GM23248 (cell line): ENCODE results near the gene SYNPO.

ENCODE experiments used
- EZH2 ChIP-seq: fragments of 200-600 bp; sonication (generic); IDR thresholded peaks from 2 replicates; pipeline ENCODE4 v1.6.1; 2018; ENCODE audit warnings: antibody characterized with exemption, mild to moderate bottlenecking; ENCODE audit not compliant: insufficient read depth, poor library complexity, severe bottlenecking
- EZH2phosphoT487 ChIP-seq: fragments of 200-600 bp; sonication (generic); IDR thresholded peaks from 2 replicates; pipeline ENCODE4 v1.6.1; 2018; ENCODE audit warnings: antibody characterized with exemption, moderate library complexity, mild to moderate bottlenecking, low read depth; ENCODE audit not compliant: insufficient read depth

DNA sequence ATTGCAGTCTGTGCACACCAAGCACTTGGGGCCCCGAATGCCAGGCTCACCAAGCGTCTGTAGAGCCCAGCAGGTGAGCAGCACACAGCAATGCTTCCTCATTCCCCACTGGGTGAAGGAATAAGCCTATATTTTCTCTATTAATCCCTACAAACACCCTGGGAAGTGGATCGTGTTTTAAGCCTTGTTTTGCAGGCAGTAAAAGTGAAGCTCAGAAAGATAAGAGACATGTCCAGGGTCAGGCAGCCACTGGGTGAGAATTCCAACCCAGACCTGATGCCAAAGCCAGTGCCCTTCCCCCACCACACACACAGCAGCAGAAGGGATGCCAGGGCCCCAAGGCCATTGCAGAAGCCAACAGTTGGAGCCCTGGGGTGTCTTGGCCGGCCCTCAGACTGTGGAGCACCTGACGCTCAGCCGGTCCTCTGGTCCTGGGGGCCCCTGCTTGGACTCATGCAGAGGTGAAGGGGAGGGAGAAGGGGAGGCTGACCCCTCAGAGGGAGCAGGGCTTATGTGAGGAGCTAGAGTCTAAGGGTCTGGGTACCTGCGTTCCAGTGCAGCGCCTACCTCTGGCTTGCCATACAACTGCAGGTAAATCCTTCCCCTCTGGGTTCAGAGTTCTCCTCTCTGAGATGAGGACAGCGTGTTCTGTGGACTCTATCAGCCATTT lies 26.3 kb upstream of the SYNPO start:
- no peak for TF ChIP-seq EZH2
- TF ChIP-seq EZH2phosphoT487 = no peak
